GM23338 (cell line): ENCODE measurements around the gene SYNDIG1L. TPM values are rescaled to one million over a fixed set of nuclear protein-coding genes. Genes with fewer than 3 reads are reported as not detected.

ENCODE experiments used
- ATAC-seq: fragments of 200-7000 bp; cut with Tn5 transposase; 3 replicates; pipeline ENCODE4 v1.9.1; 2020
- DNase-seq: peaks from one replicate; pipeline ENCODE4 v3.0.0-alpha.2; 2015; ENCODE audit warnings: low spot score
- H2AFZ ChIP-seq: fragments of 200-600 bp; sonication (generic); 2 replicates; pipeline ENCODE4 v1.8.0; 2016; ENCODE audit warnings: antibody characterized with exemption, mild to moderate bottlenecking, moderate library complexity
- H3F3A ChIP-seq: fragments of 200-600 bp; sonication (generic); replicated peaks from 2 replicates; pipeline ENCODE4 v1.8.0; 2017; ENCODE audit warnings: antibody characterized with exemption, mixed run types, low read depth
- H3K27ac ChIP-seq: fragments of 200-600 bp; sonication (generic); 2 replicates; pipeline ENCODE4 v1.6.1; 2016; ENCODE audit warnings: low read depth
- H3K27me3 ChIP-seq: fragments of 200-600 bp; sonication (generic); 2 replicates; pipeline ENCODE4 v1.8.0; 2016; ENCODE audit warnings: mild to moderate bottlenecking, mixed run types, moderate library complexity; ENCODE audit not compliant: insufficient read depth
- H3K36me3 ChIP-seq: fragments of 200-600 bp; sonication (generic); 2 replicates; pipeline ENCODE4 v1.8.0; 2016; ENCODE audit warnings: mild to moderate bottlenecking; ENCODE audit not compliant: insufficient read depth
- H3K4me1 ChIP-seq: fragments of 200-600 bp; sonication (generic); 2 replicates; pipeline ENCODE4 v1.8.0; 2016; ENCODE audit warnings: mild to moderate bottlenecking, moderate library complexity; ENCODE audit not compliant: insufficient read depth
- H3K4me2 ChIP-seq: fragments of 200-600 bp; sonication (generic); 2 replicates; pipeline ENCODE4 v1.7.1; 2017; ENCODE audit warnings: mixed run types
- H3K4me3 ChIP-seq: fragments of 200-600 bp; sonication (generic); 2 replicates; pipeline ENCODE4 v1.6.1; 2016; ENCODE audit warnings: mixed run types
- H3K79me2 ChIP-seq: fragments of 200-600 bp; sonication (generic); replicated peaks from 2 replicates; pipeline ENCODE4 v1.8.0; 2017; ENCODE audit warnings: mild to moderate bottlenecking; ENCODE audit not compliant: insufficient read depth
- H3K9me2 ChIP-seq: fragments of 200-600 bp; sonication (generic); 2 replicates; pipeline ENCODE4 v1.8.0; 2017; ENCODE audit not compliant: insufficient read depth
- H4K20me1 ChIP-seq: fragments of 200-600 bp; sonication (generic); replicated peaks from 2 replicates; pipeline ENCODE4 v1.8.0; 2017; ENCODE audit warnings: mild to moderate bottlenecking; ENCODE audit not compliant: insufficient read depth
- H3K27ac Mint-ChIP-seq: 2 replicates; pipeline ENCODE4 v1.8.0; 2020; ENCODE audit warnings: inconsistent platforms, mild to moderate bottlenecking, moderate library complexity, mixed read lengths
- H3K27me3 Mint-ChIP-seq: 3 replicates; pipeline ENCODE4 v1.8.0; 2022; ENCODE audit warnings: low read depth, mild to moderate bottlenecking, moderate library complexity, mixed read lengths, inconsistent platforms; ENCODE audit not compliant: insufficient read depth, poor library complexity
- H3K36me3 Mint-ChIP-seq: 3 replicates; pipeline ENCODE4 v1.8.0; 2021; ENCODE audit warnings: low read depth, mild to moderate bottlenecking, inconsistent platforms, moderate library complexity, mixed read lengths
- H3K4me1 Mint-ChIP-seq: 3 replicates; pipeline ENCODE4 v1.8.0; 2020; ENCODE audit warnings: mild to moderate bottlenecking, inconsistent platforms, mixed read lengths
- H3K4me3 Mint-ChIP-seq: 3 replicates; pipeline ENCODE4 v1.8.0; 2021; ENCODE audit warnings: moderate library complexity, mild to moderate bottlenecking, inconsistent platforms, mixed read lengths
- H3K9me3 Mint-ChIP-seq: 3 replicates; pipeline ENCODE4 v1.8.0; 2020; ENCODE audit warnings: moderate library complexity, mild to moderate bottlenecking, inconsistent platforms, mixed read lengths
- JUNB ChIP-seq: IDR thresholded peaks from one replicate; pipeline ENCODE4 v1.6.1; 2016; ENCODE audit warnings: antibody characterized with exemption; ENCODE audit not compliant: unreplicated experiment
- NANOG ChIP-seq: IDR thresholded peaks from 2 replicates; pipeline ENCODE4 v1.6.1; 2016; ENCODE audit warnings: antibody characterized with exemption, borderline replicate concordance
- POLR2AphosphoS5 ChIP-seq: IDR thresholded peaks from 2 replicates; pipeline ENCODE4 v1.6.1; 2016; ENCODE audit warnings: antibody characterized with exemption, low read depth
- STAT1 ChIP-seq: IDR thresholded peaks from one replicate; pipeline ENCODE4 v1.6.1; 2016; ENCODE audit warnings: antibody characterized with exemption; ENCODE audit not compliant: unreplicated experiment
- ZNF331 ChIP-seq: fragments of 250-450 bp; sonication (Bioruptor Pico); IDR thresholded peaks from 2 replicates; pipeline ENCODE4 v1.5.0; 2020; ENCODE audit warnings: low read depth, mild to moderate bottlenecking, moderate library complexity
- polyA plus RNA-seq: library from polyadenylated mRNA; unstranded; fragments of >200 nt; fragmentation: Nextera tagmentation; extraction: Ambion mirVana; gene quantifications from 2 replicates; pipeline ENCODE4 v1.2.1, GENCODE V29; 2016
- total RNA-seq: library from RNA; depleted of rRNA; stranded (reverse); fragments of >200 nt; shearing (Covaris generic); gene quantifications from 2 replicates; pipeline ENCODE4 v1.2.3, GENCODE V29; 2014
- TF ChIP-seq, protein P1 (sequence below): IDR thresholded peaks from one replicate; pipeline ENCODE4 v1.6.1; 2018; ENCODE audit warnings: antibody characterized with exemption; ENCODE audit not compliant: unreplicated experiment
- TF ChIP-seq, protein P2 (sequence below), 2 experiments: fragments of 200-600 bp in 1 of 2; sonication (generic) in 1 of 2; conservative IDR thresholded peaks; 2 replicates each; pipeline versions ENCODE4 v1.5.1 to v1.6.1; 2016 to 2017; ENCODE audit warnings: antibody characterized with exemption in 2 of 2, low read depth in 2 of 2, mild to moderate bottlenecking in 2 of 2, moderate library complexity in 1 of 2

Gene SYNDIG1L
- total and polyA plus RNA-seq, 2 experiments from 2014 or later, result 0.65 to 2.1 TPM

DNA sequence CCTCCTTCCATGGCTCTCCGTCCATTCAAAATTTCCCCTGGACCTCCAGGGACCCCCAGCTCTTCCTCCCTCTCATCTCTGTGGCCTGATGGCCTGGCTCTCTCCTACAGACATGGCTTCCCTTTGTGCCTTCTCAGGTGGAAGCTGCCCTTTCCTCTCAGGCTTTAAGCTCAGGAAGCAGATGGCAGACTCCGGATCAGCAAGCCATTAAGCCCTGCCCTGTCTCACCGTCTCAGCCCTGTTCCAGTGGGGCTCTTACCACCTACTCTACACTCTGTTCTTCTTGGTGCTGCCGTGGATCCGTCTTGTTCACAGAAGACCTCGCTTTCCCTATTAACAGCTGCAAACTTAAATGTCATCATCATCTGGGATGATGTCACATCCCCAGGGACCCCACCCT, 34.0 kb upstream of the SYNDIG1L start (continued):
- TF ChIP-seq JUNB (no peak), STAT1 (no peak)

DNA sequence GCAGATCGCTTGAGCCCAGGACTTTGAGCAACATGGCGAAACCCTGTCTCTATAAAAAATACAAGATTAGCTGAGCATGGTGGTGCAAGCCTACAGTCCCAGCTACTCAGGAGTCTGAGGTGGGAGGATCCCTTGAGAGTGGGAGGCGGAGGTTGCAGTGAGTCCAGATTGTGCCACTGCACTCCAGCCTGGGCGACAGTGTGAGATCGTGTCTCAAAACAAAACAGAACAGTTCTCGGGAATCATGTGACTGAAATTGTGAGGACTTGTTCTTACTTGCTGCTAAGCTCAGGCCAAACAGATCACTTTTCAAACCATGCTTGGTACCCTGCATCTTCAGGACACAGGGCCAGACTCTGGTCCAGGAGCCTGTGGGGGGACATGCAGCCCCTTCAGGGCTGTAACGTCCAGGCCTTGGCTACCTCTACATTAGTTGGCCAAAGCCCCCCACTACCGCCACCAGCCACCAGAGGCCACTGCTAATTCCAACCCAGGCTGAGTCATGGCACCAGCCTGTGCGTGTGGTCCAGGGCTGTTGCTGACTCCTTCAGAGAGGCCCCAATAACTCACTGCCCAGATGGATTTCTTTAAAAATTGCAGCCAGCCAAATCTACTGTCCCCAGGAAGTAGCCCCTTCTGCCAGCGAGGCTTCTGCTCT, 33.4 kb upstream of the SYNDIG1L start:
- H2AFZ ChIP-seq, result peak overlapping the region; percentile 81; the same call in 1 of the 2 replicates

DNA sequence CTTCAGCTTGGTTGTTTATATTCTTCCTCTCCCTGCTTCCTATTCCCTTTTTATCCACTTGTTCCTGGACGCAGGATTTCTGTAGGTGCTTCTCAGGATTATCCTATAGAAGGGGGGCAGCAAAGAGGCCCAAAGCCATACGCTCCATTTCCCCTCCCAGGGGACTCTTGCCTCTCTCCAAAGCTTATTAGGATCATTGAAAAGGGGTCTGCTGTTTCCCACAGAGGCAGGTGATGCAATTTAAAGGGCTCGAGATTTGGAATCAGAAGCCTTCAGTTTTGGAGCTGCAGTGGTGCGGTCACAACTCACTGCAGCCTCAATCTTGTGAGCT, 31.5 kb upstream of the SYNDIG1L start:
- no peaks in the 10 kb centered on the region for H4K20me1 ChIP-seq
- H3K4me1 ChIP-seq, result peaks cover 6% of the 10 kb centered on the region; the same call in 1 of the 2 replicates
- Mint-ChIP-seq H3K4me1 (peaks cover 12% of the 10 kb centered on the region; the same call in 2 of the 3 replicates), H3K27me3 (peaks cover 5% of the 10 kb centered on the region), H3K36me3 (peaks cover 7% of the 10 kb centered on the region), H3K4me3 (no peak overlapping the region), H3K27ac (no peak overlapping the region), H3K9me3 (peaks cover 27% of the 10 kb centered on the region)
- H3K9me2 ChIP-seq, result no peaks in the 10 kb centered on the region
- no peak overlapping the region for H3K4me2 ChIP-seq
- DNase-seq, result no peak
- ATAC-seq, result no peak
- no peak overlapping the region for H3K27ac ChIP-seq
- H3K27me3 ChIP-seq, result no peaks in the 10 kb centered on the region
- no peaks in the 10 kb centered on the region for H3F3A ChIP-seq
- no peaks in the 10 kb centered on the region for H3K36me3 ChIP-seq
- no peak overlapping the region for H3K4me3 ChIP-seq
- H2AFZ ChIP-seq, result no peak overlapping the region
- H3K79me2 ChIP-seq, result no peaks in the 10 kb centered on the region
- TF ChIP-seq NANOG (no peak), POLR2AphosphoS5 (no peak), ZNF331 (CRISPR knock-in tag) (no peak)
- TF ChIP-seq, protein P1, sequence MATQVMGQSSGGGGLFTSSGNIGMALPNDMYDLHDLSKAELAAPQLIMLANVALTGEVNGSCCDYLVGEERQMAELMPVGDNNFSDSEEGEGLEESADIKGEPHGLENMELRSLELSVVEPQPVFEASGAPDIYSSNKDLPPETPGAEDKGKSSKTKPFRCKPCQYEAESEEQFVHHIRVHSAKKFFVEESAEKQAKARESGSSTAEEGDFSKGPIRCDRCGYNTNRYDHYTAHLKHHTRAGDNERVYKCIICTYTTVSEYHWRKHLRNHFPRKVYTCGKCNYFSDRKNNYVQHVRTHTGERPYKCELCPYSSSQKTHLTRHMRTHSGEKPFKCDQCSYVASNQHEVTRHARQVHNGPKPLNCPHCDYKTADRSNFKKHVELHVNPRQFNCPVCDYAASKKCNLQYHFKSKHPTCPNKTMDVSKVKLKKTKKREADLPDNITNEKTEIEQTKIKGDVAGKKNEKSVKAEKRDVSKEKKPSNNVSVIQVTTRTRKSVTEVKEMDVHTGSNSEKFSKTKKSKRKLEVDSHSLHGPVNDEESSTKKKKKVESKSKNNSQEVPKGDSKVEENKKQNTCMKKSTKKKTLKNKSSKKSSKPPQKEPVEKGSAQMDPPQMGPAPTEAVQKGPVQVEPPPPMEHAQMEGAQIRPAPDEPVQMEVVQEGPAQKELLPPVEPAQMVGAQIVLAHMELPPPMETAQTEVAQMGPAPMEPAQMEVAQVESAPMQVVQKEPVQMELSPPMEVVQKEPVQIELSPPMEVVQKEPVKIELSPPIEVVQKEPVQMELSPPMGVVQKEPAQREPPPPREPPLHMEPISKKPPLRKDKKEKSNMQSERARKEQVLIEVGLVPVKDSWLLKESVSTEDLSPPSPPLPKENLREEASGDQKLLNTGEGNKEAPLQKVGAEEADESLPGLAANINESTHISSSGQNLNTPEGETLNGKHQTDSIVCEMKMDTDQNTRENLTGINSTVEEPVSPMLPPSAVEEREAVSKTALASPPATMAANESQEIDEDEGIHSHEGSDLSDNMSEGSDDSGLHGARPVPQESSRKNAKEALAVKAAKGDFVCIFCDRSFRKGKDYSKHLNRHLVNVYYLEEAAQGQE, result no peak
- TF ChIP-seq, protein P2, sequence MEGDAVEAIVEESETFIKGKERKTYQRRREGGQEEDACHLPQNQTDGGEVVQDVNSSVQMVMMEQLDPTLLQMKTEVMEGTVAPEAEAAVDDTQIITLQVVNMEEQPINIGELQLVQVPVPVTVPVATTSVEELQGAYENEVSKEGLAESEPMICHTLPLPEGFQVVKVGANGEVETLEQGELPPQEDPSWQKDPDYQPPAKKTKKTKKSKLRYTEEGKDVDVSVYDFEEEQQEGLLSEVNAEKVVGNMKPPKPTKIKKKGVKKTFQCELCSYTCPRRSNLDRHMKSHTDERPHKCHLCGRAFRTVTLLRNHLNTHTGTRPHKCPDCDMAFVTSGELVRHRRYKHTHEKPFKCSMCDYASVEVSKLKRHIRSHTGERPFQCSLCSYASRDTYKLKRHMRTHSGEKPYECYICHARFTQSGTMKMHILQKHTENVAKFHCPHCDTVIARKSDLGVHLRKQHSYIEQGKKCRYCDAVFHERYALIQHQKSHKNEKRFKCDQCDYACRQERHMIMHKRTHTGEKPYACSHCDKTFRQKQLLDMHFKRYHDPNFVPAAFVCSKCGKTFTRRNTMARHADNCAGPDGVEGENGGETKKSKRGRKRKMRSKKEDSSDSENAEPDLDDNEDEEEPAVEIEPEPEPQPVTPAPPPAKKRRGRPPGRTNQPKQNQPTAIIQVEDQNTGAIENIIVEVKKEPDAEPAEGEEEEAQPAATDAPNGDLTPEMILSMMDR (conservative IDR thresholded peaks at IDR 0.05; ENCODE audit: low read depth in 2 of 2), result no peak

More for the DNA sequence above, 33.4 kb upstream of the SYNDIG1L start:
- ATAC-seq, result peak; percentile 97
- no peaks in the 10 kb centered on the region for H3K79me2 ChIP-seq
- peaks cover 6% of the 10 kb centered on the region; the same call in 1 of the 2 replicates for H3K4me1 ChIP-seq
- H3K9me2 ChIP-seq, result no peaks in the 10 kb centered on the region
- Mint-ChIP-seq H3K4me1 (peaks cover 12% of the 10 kb centered on the region; the same call in 2 of the 3 replicates), H3K27me3 (peaks cover 5% of the 10 kb centered on the region), H3K27ac (0 out of 2 replicates have a peak overlapping the region, but pooled peaks have one; percentile 16), H3K9me3 (peaks cover 14% of the 10 kb centered on the region), H3K36me3 (peaks cover 7% of the 10 kb centered on the region; the same call in 1 of the 3 replicates), H3K4me3 (no peak overlapping the region)
- H3K27me3 ChIP-seq, result no peaks in the 10 kb centered on the region
- no peak overlapping the region for H3K4me2 ChIP-seq
- H3K27ac ChIP-seq, result no peak overlapping the region
- TF ChIP-seq, protein P2 (conservative IDR thresholded peaks at IDR 0.05; ENCODE audit: low read depth in 2 of 2), result peak; percentile 66 to 78
- no peak for TF ChIP-seq NANOG
- no peaks in the 10 kb centered on the region for H3F3A ChIP-seq
- peak; percentile 81 for DNase-seq
- H3K4me3 ChIP-seq, result no peak overlapping the region
- H4K20me1 ChIP-seq, result no peaks in the 10 kb centered on the region
- no peaks in the 10 kb centered on the region for H3K36me3 ChIP-seq
